ENCODE measurements around the gene ADGRB2. TPM values are rescaled to one million over a fixed set of nuclear protein-coding genes. Genes with fewer than 3 reads are reported as not detected.

Gene ADGRB2
- total RNA-seq, 1 donor from 2014 or later = 21.5 TPM

DNA sequence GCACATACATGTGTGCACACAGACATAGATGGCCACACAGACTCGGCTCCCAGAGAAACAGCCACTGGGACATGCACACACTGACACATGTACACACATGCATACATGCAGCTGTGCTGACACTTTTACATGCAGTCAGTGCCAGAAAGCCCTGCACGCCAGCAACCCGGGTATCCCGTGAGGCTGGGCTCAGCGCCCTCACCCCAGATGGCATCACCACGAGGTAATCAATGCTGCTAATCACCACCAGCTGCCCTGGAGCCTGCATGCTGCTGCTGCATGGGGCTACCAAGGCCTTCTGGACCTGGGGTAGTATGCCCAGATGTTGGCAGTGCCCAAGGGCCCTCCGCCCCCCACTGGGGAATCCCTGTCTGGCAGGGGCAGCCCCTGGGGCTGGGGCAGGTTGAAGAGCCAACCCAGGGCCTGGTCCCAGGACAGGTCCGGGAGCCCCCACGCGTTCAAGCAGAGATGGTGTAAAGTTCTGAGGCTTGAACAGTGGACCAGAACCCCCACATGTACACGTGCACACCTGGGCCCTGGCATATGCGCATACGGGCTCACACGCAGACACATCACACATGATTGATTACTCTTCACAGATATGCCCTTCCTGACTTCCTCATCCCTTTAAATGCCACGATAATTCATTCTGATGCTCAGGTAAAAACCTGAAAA, 57.6 kb downstream of the ADGRB2 start:
- H3K4me3 Mint-ChIP-seq = no peak overlapping the region
- no peak for DNase-seq (ENCODE audit: low spot score in 2 of 2, unreplicated experiment in 2 of 2)
- TF ChIP-seq, protein P1, sequence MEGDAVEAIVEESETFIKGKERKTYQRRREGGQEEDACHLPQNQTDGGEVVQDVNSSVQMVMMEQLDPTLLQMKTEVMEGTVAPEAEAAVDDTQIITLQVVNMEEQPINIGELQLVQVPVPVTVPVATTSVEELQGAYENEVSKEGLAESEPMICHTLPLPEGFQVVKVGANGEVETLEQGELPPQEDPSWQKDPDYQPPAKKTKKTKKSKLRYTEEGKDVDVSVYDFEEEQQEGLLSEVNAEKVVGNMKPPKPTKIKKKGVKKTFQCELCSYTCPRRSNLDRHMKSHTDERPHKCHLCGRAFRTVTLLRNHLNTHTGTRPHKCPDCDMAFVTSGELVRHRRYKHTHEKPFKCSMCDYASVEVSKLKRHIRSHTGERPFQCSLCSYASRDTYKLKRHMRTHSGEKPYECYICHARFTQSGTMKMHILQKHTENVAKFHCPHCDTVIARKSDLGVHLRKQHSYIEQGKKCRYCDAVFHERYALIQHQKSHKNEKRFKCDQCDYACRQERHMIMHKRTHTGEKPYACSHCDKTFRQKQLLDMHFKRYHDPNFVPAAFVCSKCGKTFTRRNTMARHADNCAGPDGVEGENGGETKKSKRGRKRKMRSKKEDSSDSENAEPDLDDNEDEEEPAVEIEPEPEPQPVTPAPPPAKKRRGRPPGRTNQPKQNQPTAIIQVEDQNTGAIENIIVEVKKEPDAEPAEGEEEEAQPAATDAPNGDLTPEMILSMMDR (IDR thresholded peaks at IDR 0.05; ENCODE audit: unreplicated experiment) = no peak
- H3K27ac Mint-ChIP-seq = no peak overlapping the region
- H3K4me1 Mint-ChIP-seq = peaks cover 57% of the 10 kb centered on the region
- H3K36me3 Mint-ChIP-seq = no peaks in the 10 kb centered on the region
- peaks cover 3% of the 10 kb centered on the region for H3K27me3 Mint-ChIP-seq (ENCODE audit: low read depth)
- H3K9me3 Mint-ChIP-seq = no peaks in the 10 kb centered on the region

DNA sequence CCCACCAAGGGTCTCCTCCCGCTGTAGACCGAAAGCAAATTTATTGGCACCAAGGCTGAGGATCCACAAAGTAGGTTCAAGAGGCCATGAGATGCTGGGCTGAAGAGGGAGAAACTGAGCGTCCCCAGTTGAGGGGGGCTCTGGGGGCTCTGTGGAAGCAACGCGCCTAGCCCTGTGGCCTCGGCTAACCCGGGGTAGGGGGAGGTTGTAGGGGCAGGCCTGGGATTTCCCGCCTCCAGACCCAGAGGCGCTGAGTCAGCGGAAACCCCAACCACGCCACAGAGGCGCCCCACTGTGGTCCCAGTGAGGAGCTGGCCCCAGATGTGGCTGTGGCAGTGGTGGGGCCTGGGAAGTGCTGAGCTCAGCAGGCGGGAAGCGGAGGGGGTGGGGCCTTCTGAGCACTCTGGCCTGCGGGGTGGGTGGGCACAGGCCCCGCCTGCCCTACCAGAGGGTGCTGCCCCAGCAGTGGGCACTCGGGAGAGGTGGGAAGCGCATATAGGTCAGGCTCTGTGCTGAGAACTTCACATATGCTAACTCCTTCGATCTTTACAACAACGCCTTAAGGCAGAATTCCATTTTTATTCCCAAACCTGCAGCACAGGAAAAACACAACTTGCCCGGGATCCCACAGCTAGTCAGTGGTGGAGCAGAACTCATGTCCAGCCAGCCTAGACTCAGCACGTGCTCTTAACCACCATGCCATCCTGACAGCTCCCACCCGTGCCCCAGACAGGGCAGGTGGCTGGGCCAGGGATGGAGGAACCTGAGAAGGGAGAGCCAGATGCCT, 58.9 kb downstream of the ADGRB2 start:
- DNase-seq (ENCODE audit: low spot score in 2 of 2, unreplicated experiment in 2 of 2) = peak; percentile 47 to 49
- peaks cover 3% of the 10 kb centered on the region for H3K27me3 Mint-ChIP-seq (ENCODE audit: low read depth)
- TF ChIP-seq, protein P1 (IDR thresholded peaks at IDR 0.05; ENCODE audit: unreplicated experiment) = no peak
- H3K4me1 Mint-ChIP-seq = peaks cover 62% of the 10 kb centered on the region
- peak overlapping the region; percentile 72 for H3K4me3 Mint-ChIP-seq
- H3K9me3 Mint-ChIP-seq = no peaks in the 10 kb centered on the region
- peak overlapping the region; percentile 95 for H3K27ac Mint-ChIP-seq
- no peaks in the 10 kb centered on the region for H3K36me3 Mint-ChIP-seq

DNA sequence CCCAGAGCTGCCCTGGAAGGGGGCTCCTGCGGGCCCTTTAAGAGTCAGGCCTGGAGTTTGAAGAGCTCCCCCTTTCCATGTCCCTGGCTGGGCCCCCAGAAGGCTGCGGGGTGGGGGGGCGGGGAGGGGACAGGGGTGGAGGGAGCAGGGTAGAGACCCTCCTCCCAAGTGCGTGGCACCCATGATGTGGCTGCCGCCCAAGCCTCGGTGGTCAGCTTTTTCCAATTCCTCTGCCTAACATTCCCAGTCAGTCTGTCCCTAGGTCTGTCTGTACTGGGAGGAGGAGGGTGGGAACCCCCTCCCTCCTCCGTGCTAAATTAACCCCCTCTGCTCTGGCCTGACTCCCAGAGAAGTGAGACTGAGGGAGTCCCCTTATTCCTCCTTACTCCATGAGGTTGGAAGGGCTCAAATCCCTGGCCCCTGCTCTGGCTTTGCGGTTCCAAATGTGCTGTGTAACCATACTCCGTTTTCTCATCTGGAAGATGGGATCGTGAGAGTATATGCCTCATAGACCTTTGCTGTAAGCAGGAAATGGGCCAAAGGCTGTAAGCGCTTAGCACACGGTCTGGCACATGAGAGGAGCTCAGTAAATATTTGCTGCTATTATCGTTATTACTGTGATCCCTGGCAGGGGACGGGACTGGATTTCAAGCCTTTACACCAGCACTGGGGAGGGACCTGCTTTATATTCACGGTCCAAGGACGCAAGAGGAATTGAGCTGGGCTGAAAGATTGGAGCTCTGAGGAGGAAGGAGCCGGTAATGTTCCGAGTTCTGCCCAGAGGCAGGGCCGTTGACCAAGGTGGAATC, 59.7 kb downstream of the ADGRB2 start:
- Mint-ChIP-seq H3K27ac (peak overlapping the region; percentile 95), H3K4me1 (peaks cover 70% of the 10 kb centered on the region), H3K27me3 (ENCODE audit: low read depth) (peaks cover 3% of the 10 kb centered on the region)

DNA sequence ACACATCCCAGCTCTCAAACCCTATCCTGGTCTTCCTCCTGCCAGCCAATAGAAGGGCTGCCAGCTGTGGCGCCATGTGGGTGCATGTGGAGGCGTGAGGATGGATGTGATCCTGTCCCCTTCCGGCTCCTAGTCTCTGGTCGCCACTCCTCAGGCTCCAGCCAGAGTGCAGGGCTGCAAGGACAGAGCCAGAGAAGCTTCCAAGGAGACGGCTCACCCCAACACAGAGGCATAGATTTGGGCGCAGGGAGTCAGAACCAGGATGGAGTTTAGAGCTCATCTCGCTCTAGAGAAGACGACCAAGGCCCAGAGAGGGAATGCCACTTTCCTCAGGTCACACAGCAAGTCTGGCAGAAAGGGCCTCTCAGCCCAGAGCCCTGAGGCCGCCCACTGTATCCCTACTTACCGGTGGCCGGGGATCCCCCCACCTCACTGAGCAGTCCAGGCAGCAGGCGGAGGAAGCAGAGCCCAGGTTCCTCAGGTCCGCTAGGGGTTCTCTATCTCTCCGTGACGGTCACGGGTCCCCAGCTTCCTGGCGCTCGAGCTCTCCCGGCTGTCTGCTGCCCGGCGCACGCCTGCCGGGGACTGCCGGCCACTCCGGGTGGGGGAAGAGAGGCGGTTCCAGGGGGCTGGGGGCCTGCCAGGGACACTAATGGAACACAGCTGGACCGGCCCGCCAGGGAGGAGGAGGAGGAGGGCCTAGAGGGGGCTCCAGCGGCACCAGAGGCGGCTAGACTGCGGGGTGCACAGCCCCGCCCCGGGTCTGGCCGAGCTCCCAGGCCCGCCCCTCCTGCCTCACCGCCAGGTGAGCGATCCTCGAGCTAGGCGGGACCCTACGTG, 60.5 kb downstream of the ADGRB2 start, which contains the start of gene COL16A1:
TSS of gene COL16A1 (minus strand) at position 587 of the 840 bp plus-strand sequence. CDS start 1,824 bp downstream, outside the sequence.
- H3K4me1 Mint-ChIP-seq = peaks cover 75% of the 10 kb centered on the region
- H3K4me3 Mint-ChIP-seq = peak within 1 kb of the TSS; percentile 73
- H3K36me3 Mint-ChIP-seq = peaks cover 9% of the 10 kb centered on the region
- peak within 1 kb of the TSS; percentile 96 for H3K27ac Mint-ChIP-seq
- peak; percentile 58 to 80 for DNase-seq (ENCODE audit: low spot score in 2 of 2, unreplicated experiment in 2 of 2)
- H3K9me3 Mint-ChIP-seq = no peaks in the 10 kb centered on the region
- TF ChIP-seq, protein P1 (IDR thresholded peaks at IDR 0.05; ENCODE audit: unreplicated experiment) = no peak
- peaks cover under 1% of the 10 kb centered on the region for H3K27me3 Mint-ChIP-seq (ENCODE audit: low read depth)

More for the DNA sequence above, 59.7 kb downstream of the ADGRB2 start:
- Mint-ChIP-seq H3K36me3 (peaks cover 4% of the 10 kb centered on the region), H3K4me3 (peak overlapping the region; percentile 72), H3K9me3 (no peaks in the 10 kb centered on the region)
- DNase-seq (ENCODE audit: low spot score in 2 of 2, unreplicated experiment in 2 of 2) = no peak
- TF ChIP-seq, protein P1 (IDR thresholded peaks at IDR 0.05; ENCODE audit: unreplicated experiment) = no peak

All from mesothelial cell of epicardium (in vitro differentiated cells).